Measurements from ENCODE around the gene GNLY. TPM values are rescaled to one million over a fixed set of nuclear protein-coding genes. Genes with fewer than 3 reads are reported as not detected.

GNLY gene
- total and polyA plus RNA-seq, 9 of the 15 experiments (the other 6 are each of a cell fraction or from before 2014, with no cell fraction given): not detected

GRCh38 chr2:85728342-85728741 is 34.2 kb downstream of the GNLY start (continued):
- TF ChIP-seq PATZ1 (CRISPR knock-in tag; IDR thresholded peaks at IDR 0.05; ENCODE audit: borderline replicate concordance): no peak
- TF ChIP-seq, protein P1, sequence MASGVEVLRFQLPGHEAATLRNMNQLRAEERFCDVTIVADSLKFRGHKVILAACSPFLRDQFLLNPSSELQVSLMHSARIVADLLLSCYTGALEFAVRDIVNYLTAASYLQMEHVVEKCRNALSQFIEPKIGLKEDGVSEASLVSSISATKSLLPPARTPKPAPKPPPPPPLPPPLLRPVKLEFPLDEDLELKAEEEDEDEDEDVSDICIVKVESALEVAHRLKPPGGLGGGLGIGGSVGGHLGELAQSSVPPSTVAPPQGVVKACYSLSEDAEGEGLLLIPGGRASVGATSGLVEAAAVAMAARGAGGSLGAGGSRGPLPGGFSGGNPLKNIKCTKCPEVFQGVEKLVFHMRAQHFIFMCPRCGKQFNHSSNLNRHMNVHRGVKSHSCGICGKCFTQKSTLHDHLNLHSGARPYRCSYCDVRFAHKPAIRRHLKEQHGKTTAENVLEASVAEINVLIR (CRISPR knock-in tag; IDR thresholded peaks at IDR 0.05): no peak
- no peak for TF ChIP-seq CBX8 (IDR thresholded peaks at IDR 0.05; ENCODE audit: borderline replicate concordance, extremely low read depth, low read depth, low read length, poor library complexity, severe bottlenecking)
- TF ChIP-seq SMC3 (conservative IDR thresholded peaks at IDR 0.05; ENCODE audit: insufficient read depth, low read depth, low read length): no peak
